Stimulated activated CD4-positive, alpha-beta T cell treated with anti-CD3 and anti-CD28 coated beads, Interleukin-2, amount 100 ng/mL, for 48 hours (primary cell): ENCODE results near the gene SMIM14.
"Not testable (repeated sequence)": the region's sequence is repeated elsewhere in the genome, so short reads cannot be mapped to it uniquely, and the experiment has no call there.

Experiments
- DNase-seq, 2 donors: peaks; one replicate each; pipeline ENCODE4 v3.0.0-alpha.2; 2020

SMIM14 gene

DNA sequence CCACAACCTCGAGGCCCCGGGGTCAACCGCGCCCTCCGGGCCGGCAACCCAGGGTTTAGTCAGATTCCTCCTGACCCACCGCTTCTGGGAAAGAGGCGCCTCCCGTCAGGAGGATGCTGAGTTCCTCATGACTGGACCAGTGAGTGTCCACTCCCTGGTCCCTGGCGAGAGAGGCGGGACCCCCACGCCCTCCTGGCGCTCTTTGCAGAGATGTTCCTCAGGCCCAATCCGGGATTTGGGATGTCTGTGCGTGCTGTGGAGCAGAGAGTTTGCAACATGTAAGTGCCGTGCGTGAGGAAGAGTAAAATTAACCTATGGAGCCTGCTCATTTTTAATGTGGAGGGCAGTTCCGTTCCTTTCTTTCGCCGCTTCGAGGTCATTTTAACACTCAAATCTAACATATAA is 110.6 kb downstream of the SMIM14 start:
- DNase-seq, result no peak

DNA sequence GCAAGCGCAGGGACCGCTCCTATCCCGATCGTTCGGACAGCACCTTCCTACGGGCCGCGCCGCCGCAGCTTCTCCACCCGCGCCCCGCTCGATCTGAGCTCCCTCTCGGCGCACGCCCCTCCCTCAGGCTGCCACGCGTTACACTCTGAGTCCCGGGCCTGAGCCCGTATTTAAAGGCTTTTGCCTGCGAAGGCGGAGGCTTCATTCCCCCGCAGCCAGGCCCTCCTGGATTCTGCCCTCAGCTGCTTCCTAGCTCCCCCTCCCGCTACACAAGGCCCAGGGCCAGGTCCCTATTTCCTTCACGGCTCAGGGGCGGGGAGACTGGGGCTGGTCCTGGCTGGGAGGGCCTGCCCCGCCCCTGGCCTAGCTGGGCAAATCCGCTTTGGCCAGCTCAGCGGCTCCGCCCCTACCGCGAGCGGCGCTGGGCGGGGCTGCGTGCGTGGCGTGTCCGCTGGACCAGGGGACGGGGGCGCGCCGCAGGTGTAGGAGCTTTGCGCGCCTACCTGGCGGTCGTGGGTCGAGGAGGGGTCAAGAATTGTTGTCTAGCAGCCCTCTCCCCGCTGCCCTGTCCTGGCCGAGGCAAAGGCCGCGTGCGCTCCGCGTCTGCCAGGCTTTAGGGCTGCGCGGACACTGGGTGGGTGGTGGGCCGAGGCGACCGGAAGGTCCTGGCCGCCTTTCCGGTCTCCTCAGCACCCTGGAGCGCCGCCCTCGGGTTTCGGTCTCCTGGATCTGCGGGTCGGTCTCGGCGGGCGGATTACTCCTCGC is 111.2 kb downstream of the SMIM14 start, which contains the start of gene UGDH:
TSS of gene UGDH (minus strand) at position 144 of the 765 bp plus-strand sequence. CDS start 5,927 bp downstream, outside the sequence.
- DNase-seq, result peak; percentile 88

DNA sequence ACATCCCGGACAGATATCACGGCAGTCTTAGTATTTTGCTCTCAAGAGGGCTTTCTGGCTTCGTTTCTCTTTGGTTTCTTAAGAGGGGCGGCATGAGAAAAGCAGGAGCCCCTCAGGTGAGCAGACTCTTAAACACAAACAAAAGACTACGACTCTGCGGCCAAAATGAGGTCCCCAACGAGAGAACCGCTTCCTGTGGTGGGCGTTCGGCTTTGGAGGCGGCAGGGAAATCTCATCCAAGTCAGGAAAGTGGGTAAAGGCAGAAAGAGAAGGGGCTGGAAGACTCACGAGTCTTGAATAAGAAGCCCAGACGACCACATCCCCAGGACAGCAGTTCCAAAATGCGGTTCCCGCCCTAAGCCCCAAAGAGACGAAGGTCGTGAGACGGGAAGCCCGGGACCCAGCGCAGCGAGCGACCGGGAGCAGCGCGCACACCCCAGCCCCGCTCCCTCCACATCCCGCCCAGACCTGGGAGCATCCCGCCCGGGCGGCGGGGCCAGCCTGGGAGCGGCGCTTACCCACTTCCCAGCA is 111.8 kb downstream of the SMIM14 start:
- peak in 1 of 2 donors; percentile 29 for DNase-seq

DNA sequence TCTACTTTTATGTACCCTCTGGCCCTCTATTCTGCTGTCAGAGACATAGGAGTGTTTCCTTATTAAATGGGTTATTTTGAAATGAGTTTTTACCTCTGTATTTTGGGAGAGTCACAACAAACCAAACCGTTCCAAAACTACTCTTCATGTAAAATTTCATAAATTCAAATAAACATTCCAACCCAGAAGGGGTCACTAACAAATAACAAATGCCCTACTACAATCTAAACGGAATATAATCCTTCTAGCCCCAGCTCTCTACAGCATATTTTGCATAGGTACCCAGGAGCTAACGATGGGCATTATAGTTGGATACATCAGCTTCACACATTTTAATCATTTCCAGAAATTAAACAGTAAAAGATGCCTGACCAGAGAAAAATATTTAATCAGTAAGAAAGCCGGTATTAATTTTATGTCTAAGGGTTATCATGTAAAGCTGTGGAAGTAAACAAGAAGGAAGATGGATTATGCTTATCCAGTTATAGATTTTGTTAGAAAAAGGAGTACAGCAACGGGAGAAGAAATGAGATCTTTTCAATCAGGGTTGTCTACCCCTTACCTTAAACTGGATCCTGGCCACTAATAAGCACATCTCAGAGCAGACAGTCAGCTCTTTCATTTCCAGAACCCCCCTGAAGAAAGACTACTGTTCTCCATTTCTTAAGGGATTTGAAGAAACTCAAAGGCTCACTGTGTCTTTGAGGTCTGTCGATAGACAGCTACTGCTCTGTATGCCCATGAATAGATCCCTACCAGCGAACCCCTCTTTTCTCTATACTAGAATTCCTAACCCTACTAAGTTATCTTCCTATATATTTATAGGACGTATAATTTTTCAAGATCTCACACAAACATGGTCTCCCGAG is 112.6 kb downstream of the SMIM14 start:
- DNase-seq, result no peak

DNA sequence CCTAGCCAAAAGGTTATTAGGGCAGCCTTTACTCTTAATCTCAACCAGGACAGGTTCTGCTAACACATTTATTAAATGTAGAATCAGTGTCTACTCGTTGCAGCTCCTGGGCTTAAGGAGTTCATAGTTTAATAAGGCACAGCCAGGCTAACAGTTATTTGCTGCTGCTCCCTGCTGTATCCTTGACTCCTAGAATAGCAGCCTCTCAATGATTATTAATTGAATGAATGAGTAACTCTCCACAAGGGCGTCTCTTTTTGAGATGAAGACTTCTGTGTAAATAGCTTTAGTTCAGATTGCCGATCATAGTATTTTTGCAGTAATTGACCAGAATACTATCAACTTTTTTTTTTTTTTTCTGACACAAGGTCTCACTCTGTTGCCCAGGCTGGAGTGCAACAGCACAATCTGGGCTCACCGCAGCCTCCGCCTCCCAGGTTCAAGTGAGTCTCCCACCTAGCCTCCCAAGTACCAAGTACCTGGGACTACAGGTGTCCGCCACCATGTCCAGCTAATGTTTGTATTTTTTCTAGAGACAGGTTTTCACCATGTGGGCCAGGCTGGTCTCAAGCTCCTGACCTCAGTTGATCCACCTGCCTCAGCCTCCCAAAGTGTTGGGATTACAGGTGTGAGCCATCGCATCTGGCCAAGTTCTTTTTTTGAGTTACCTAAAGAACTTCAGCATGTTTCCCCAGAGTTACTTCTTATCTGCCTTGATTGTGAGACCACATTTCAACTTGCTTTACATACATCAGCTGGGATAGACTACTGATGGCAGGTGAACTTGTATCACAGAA is 114.3 kb downstream of the SMIM14 start:
- no peak for DNase-seq

DNA sequence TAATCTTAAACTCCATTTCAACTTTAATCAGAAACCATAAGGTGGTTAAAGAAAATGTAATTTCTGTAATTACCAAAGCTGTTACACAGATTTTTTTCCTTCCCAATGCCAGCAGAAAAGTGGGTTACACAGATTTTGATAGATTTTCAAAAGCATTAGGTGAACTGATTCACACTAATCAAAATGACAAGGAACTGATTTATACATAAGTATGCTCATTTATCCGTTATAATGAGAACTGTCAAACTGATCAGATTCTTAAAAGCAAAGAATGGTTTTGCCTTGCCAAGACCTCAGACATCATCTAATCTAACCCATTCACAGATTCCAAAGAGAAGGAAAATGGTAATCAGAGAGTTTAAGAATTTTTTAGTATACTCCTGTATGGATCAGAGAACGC is 116.6 kb downstream of the SMIM14 start:
- DNase-seq, result no peak

DNA sequence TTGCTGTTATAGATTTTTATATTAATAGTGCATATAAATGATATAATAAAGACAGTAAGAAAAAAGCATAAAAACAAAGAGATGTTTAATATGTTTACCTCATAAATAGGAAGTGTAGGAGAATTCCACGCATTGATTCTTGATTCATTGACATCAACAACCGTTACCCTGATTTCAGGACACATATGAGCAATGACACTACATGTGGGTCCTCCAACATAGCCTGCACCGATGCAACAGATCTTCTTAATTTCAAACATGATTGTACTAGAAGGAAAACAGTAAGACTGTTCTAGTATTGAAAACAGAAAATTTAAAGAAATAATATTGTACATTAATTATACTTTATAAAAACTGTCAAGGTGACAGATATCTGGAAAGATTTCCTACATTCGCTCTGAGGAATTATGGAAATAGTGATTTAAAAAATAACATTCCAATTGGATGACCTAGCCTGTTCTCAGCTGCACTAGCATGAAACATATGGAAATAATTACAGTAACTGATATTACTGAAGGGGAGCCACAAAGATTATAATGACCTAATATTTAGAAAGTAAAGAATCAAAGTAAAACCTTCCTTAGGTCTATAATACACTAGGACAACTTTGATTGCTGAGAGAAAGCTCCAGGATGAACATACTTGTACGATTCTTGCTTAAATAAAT is 117.3 kb downstream of the SMIM14 start:
- DNase-seq, result no peak

DNA sequence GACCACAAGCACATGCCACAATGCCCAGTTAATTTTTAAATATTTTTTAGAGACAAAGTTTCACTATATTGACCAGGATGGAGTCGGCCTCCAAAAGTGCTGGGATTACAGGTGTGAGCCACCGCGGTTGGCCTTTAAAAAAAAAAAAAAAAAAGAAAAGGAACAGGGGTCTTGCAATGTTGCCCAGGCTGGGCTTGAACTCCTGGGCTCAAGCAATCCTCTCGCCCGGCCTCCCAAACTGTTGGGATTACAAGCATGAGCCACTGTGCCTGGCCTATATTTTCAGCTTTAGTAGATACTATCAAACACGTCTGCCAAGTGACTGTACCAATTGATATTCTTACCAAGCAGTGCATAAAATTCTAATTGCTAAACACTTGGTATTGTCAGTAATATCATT is 120.2 kb downstream of the SMIM14 start:
- DNase-seq, result no peak

DNA sequence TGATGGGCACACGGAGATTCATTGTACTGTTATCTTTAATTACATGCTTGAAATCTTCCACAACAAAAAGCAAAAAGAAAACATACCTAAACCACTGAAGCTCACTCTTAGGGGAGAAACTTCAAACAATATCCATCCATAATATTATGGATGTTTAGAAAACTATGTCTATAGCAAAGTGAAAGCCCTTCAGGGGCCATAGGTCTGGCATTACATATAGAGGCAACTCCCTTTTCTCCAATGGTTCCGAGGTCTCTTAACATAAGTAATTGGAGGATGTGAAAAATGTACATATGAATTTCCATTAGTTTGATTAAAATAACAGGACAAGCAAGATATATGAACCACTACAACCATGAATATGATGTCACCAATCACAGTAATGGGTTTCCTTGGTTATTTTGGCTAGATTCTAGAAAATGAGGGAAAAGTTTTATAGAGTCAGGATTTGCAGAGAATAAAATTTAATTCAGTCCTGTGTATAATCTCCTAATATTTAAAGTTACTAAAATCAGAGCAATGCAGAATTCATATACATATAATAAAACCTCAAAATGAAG is 122.2 kb downstream of the SMIM14 start:
- DNase-seq, result no peak

DNA sequence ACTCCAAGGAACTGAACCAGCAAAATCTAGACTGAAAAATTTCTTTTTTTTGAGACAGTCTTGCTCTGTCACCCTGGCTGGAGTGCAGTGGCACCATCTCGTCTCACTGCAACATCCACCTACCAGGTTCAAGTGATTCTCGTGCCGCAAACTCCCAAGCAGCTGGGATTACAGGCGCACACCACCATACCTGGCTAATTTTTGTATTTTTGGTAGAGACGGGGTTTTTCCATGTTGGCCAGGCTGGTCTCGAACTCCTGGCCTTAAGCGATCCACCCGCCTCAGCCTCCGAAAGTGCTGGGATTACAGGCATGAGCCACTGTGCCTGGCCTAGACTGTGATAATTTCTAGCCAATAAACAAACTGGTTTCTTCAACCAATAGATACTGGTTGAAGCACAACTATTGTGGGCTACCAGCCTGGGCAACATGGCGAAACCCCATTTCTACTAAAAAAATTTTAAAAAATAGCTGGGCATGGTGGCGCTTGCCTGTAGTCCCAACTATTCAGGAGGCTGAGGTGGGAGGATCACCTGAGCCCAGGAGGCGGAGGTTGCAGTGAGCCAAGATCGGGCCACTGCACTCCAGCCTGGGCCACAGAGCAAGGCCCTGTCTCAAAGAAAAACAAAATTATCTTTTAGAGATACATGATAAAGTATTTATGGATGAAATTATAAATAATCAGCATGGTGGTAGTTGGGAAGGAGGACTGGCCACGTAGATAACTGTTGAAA is 122.8 kb downstream of the SMIM14 start:
- DNase-seq, result not testable (repeated sequence)

DNA sequence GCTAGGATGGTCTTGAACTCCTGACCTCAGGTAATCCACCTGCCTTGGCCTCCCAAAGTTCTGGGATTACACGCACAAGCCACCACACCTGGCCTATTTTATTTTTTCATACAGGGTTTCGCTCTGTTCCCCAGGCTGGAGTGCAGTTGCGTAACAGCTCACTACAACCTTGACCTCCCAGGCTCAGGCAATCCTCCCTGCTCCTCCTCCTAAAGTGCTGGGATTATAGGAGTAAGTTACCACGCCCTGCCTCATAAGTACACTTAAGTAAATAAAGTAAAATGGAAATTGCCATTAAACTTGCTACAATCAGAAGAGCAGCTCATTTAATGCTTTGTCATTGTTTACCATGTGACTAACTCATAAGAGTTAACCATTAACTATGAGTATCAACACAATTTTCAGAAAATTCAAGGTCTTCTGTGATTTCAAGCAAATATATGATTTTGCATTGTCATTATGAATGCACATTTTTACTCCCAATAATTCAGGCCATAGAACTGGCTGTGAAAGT is 123.7 kb downstream of the SMIM14 start:
- no peak for DNase-seq

DNA sequence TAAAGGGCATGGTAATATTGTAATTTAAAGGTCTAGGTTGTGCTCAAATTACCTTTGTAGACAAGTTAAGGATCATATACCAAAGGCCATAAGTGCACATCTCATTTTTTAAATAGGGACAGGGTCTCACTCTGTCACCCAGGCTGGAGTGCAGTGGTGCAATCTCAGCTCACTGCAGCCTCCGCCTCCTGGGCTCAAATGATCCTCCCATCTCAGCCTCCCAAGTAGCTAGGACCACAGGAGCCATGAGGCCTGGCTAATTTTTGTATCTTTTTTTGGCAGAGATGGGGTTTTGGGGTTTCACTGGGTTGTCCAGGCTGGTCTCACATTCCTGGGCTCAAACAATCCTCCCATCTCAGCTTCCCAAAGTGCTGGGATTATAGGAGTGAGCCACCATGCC is 124.4 kb downstream of the SMIM14 start:
- DNase-seq, result not testable (repeated sequence)

DNA sequence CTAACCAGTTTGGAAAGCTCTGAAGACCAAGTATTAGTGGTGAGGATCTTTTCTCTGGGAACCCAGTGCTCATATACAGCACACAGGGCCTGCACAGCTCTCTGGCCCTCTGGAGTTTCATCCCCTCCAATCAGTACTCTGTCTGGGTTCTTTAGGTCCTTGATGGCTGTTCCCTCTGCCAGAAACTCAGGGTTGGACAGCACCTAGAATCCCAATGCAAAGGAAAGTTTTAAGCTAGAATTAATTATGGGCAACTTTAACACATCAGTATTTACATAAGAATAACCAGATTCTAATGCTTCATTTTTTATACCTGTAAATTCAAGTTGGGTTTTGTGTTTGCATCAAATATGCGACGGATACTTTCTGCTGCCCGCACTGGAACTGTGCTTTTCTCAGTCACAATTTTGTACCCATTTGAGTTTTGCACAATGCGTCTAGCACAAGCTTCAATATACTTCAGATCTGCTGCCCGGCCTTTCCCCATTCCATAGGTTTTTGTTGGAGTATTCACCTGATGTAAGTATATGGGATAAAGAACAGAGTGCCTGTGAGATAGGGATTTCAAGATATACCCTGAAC is 128.2 kb downstream of the SMIM14 start:
- no peak for DNase-seq

DNA sequence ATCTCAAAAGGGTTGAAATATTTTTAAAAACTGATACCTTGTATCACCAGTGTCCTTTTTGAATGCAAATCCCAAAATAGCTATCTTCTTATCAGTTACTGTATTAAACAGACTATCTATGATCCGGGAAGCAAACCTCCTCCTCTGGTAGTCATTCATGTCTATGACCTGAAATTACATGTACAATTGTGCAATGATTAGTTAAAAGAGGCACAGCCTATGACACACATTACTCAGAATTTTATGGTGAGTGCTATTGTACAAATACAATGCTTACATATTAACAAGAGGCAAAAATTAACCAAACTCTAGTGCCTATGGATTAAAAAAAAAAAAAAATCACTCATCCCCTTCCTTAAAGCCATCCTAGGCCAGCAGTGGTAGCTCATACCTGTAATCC is 133.1 kb downstream of the SMIM14 start:
- no peak for DNase-seq

DNA sequence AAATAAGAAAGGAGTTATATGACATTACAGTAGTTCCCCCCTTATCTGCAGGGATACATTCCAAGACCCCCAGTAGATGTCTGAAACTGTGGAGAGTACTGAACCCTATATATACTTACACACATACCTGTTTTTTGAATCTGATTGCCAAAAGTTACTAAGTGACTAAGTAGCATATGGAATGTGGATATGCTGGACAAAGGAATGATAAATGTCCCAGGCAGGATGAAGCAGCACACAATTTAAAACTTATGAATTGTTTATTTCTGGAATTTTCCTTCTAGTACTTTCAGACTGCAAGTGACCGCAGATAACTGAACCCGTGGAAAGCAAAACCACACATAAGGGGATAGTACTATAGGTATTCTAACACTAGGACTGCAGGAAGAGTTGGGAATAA is 134.1 kb downstream of the SMIM14 start:
- no peak for DNase-seq

DNA sequence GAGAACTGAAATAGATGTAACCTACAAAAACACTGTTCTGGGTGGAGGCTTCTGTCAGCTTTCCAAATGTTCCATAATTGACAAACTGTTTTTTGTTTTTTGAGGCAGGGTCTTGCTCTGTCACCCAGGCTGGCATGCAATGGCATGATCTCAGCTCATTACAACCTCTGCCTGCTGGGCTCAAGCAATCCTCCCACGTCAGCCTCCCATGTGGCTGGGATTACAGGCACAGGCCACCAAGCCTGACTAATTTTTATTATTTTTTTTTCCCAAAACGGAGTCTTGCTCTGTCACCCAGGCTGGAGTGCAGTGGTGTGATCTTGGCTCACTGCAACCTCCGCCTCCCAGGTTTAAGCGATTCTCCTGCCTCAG is 136.0 kb downstream of the SMIM14 start:
- DNase-seq, result not testable (repeated sequence)

DNA sequence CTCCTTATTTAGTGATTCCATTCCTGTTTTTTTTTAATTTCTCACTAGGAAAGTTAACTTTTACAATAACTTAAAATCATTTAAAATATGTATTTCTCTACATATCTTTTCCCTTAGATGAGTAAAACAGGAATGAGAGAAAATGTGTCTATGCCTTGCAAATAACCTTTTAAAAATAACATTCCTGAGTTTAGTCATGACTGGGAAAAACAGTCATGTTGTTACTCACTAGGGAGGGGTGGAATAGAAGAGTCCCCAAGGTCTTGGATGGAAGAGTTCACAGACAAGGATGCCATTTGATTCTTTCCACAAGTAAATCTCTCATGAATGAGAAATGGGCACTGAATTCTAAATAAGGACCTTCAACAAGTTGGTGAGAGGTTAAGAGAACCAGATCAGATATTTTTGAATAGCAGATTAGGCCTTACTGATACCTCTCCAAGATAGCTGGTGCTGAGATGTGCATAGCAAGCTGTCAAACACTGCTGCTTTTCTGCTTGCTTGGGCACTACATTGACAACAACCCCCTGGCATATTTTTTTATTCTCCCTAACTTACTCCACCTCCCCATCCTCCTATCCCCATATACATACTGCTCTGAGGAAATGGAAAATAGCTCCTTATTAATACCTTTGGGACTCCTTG is 136.5 kb downstream of the SMIM14 start:
- no peak for DNase-seq

DNA sequence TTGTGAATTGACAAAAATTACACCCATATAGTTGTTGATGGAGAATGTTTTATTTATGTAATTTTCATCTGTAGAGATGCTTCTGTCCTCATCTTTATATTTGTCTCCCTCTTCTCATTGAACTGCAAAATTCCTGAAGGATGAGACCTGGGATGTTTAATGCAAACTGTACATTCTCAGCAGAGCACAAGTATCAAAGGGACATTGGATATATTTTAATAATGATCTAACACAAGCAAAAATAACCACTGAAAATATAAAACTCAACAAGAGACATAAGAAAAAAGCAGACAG is 140.0 kb downstream of the SMIM14 start:
- DNase-seq, result no peak

DNA sequence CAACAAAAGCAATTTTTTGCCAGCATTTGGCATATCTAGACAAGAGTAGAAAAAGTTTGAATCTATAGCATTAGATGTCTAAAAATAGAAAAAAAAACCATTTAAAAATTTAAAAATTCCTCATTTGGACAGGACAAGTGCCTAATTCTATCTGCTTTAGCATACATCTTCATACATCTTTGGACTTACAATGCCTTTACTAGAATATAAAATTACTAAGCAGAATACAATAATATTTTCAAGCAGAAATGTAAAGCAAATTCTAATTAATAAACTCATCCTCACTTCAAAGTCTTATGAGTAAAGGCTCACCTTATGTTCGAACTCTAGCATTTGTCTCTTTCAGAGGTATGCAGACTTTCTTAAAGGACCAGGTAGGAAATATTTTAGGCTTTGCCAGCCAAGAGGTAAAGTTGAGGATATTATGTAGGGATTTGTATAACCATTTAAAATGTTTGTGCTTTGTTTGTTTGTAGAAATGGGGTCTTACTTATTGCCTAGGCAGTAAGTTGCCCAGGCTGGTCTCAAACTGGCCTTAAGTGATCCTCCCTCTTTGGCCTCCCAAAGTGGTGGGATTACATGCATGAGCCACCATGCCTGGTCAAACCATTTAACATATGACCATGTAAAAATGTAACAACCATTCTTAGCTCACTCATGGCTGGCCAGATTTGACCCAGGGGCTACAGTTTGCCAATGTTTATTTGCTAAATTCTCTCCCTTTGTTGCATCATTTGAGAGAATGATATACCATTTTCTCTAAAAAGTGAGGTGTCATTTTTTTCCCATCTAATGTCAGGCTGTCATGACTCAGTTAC is 140.5 kb downstream of the SMIM14 start:
- no peak for DNase-seq
